ENCODE measurements around the gene EIF3F. TPM values are rescaled to one million over a fixed set of nuclear protein-coding genes. Genes with fewer than 3 reads are reported as not detected.

The EIF3F gene
- total RNA-seq, 1 donor from 2014 or later: 319 TPM

DNA sequence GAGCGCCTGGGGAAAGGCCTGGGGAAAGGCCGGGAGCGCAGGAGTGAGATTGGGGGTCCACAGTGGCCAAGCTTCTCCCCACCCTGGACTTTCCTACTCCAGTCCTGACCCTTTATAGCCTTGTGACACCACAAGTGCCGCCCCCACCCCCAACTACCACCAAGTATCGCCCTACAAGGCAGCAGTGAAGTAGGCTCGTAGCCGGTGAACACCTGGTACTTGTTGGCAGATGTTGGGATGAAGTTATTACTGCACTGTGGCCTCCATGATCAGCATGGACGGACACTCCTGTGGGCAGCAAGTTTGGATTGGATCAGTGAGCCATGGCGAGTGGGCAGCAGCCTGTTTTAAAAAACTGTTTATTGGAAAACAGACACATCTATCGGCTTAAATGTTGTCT lies 45.0 kb downstream of the EIF3F start:
- intact Hi-C loops (cut with DNase I): loop anchor here (2.0 kb wide), 2 partner anchors 59 to 67 kb away; no protein-coding TSS in a partner anchor
- Histone ChIP-seq H3K27me3 (no peaks in the 10 kb centered on the region), H3K4me1 (peaks cover 0 to 6% of the 10 kb centered on the region in 2 donors), H3K9me3 (no peaks in the 10 kb centered on the region), H3K4me3 (no peak overlapping the region), H3K36me3 (no peaks in the 10 kb centered on the region), H3K27ac (no peak overlapping the region)
- peak in 1 of 2 donors; percentile 46 for DNase-seq (ENCODE audit: low spot score in 2 of 2)
- no peak for TF ChIP-seq CTCF (IDR thresholded peaks at IDR 0.05)

- Histone ChIP-seq H3K27me3 (no peaks in the 10 kb centered on the region), H3K9me3 (no peaks in the 10 kb centered on the region), H3K4me1 (peaks cover 0 to 6% of the 10 kb centered on the region in 2 donors), H3K4me3 (no peak overlapping the region), H3K36me3 (no peaks in the 10 kb centered on the region), H3K27ac (no peak overlapping the region)
- no peak for TF ChIP-seq CTCF (IDR thresholded peaks at IDR 0.05)
- intact Hi-C loops (cut with DNase I): loop anchor here (1.0 to 2.0 kb wide), 3 partner anchors 26 to 66 kb away; no protein-coding TSS in a partner anchor
- DNase-seq (ENCODE audit: low spot score in 2 of 2): peak in 1 of 2 donors; percentile 39
Measured at GRCh38 chr11:8032576-8033304, 45.6 kb downstream of the EIF3F start.

GRCh38 chr11:8033305-8034105 lies 46.4 kb downstream of the EIF3F start:
- peak; percentile 67 to 93 (median 78) for TF ChIP-seq CTCF (IDR thresholded peaks at IDR 0.05)
- Histone ChIP-seq H3K4me3 (no peak overlapping the region), H3K4me1 (peaks cover 0 to 6% of the 10 kb centered on the region in 2 donors), H3K27ac (no peak overlapping the region), H3K36me3 (no peaks in the 10 kb centered on the region), H3K27me3 (no peaks in the 10 kb centered on the region), H3K9me3 (no peaks in the 10 kb centered on the region)
- intact Hi-C loops (cut with DNase I): loop anchor here (1.0 to 2.0 kb wide), 3 partner anchors 27 to 65 kb away; no protein-coding TSS in a partner anchor
- peak in 1 of 2 donors; percentile 83 for DNase-seq (ENCODE audit: low spot score in 2 of 2)

DNA sequence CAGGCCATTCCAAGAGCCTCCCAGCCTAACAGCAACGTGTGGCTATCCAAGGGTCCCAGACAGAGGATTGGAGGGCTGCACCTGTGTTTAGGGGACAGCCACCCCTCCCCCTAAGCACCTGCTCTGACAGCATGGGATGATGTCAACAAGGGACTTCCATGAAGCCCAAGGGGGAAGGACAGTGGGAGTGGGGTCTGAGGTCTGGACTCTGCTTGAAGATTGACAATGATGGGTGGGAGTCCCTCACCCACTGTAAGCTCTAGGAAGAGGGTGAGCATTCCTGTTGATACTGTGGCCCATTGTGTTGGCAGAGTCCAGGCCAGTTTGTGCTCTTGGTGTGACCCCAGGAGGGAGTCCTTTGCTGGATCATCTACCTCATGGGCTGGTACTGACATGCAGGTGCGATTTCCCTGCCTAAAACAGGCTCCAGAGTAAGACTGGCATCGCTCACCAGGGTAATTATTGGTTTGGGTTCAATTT lies 47.0 kb downstream of the EIF3F start:
- Histone ChIP-seq H3K36me3 (no peaks in the 10 kb centered on the region), H3K4me3 (no peak overlapping the region), H3K4me1 (peaks cover 0 to 6% of the 10 kb centered on the region in 2 donors), H3K27ac (no peak overlapping the region), H3K9me3 (no peaks in the 10 kb centered on the region), H3K27me3 (no peaks in the 10 kb centered on the region)
- TF ChIP-seq CTCF (IDR thresholded peaks at IDR 0.05): no peak
- intact Hi-C loops (cut with DNase I): no loop called here
- peak in 1 of 2 donors; percentile 60 for DNase-seq (ENCODE audit: low spot score in 2 of 2)

GRCh38 chr11:8034604-8035190 lies 47.6 kb downstream of the EIF3F start:
- Histone ChIP-seq H3K27me3 (no peaks in the 10 kb centered on the region), H3K36me3 (no peaks in the 10 kb centered on the region), H3K27ac (no peak overlapping the region), H3K9me3 (no peaks in the 10 kb centered on the region), H3K4me3 (no peak overlapping the region), H3K4me1 (peaks cover 0 to 6% of the 10 kb centered on the region in 2 donors)
- TF ChIP-seq CTCF (IDR thresholded peaks at IDR 0.05): no peak
- intact Hi-C loops (cut with DNase I): no loop called here
- peak in 1 of 2 donors; percentile 34 for DNase-seq (ENCODE audit: low spot score in 2 of 2)

Data from ascending aorta (tissue), 2 donors.